Measurements from ENCODE around the gene JARID2. TPM values are rescaled to one million over a fixed set of nuclear protein-coding genes. Genes with fewer than 3 reads are reported as not detected.

JARID2 gene
- polyA plus RNA-seq, 1 of the 3 experiments (the other 2 are of a cell fraction), result 3.4 TPM

GRCh38 chr6:15290067-15290680 lies 44.3 kb downstream of the JARID2 start:
- Histone ChIP-seq H3K9ac (no peak overlapping the region), H3K9me3 (no peaks in the 10 kb centered on the region), H4K20me1 (ENCODE audit: insufficient read depth) (0 out of 2 replicates have a peak, but pooled peaks cover 8% of the 10 kb centered on the region), H3K36me3 (replicated peaks in 1 of 2; ENCODE audit: control insufficient read depth in 1 of 2, insufficient read depth in 2 of 2, low read length in 1 of 2) (no peaks in the 10 kb centered on the region), H3K9me2 (no peaks in the 10 kb centered on the region), H2AFZ (ENCODE audit: low read depth) (no peak overlapping the region), H3K27ac (ENCODE audit: low read depth in 2 of 2, low read length in 1 of 2) (no peak overlapping the region), H3F3A (replicated peaks; ENCODE audit: insufficient read depth) (no peaks in the 10 kb centered on the region), H3K79me2 (ENCODE audit: insufficient read depth) (peaks cover 26% of the 10 kb centered on the region), H3K27me3 (ENCODE audit: insufficient read depth) (no peaks in the 10 kb centered on the region), H3K4me1 (ENCODE audit: control insufficient read depth in 1 of 2, insufficient read depth in 2 of 2, low read depth in 1 of 2, low read length in 1 of 2) (peaks cover 0 to 6% of the 10 kb centered on the region in 2 experiments; a peak in 1 of 4 replicates), H3K4me3 (ENCODE audit: low read depth in 2 of 2, low read length in 1 of 2) (no peak overlapping the region), H3K4me2 (no peak overlapping the region)
- ChIA-PET POLR2A (no interaction called here), CTCF (interaction anchor here (0.6 to 2.2 kb wide), 2 partner anchors 17 to 123 kb away, joined by 3 to 4 read pairs; no protein-coding TSS in a partner anchor)
- WGBS (ENCODE audit: low lambda C conversion rate), result 89% methylated on average over 2 of the region's 2 CpGs
- TF ChIP-seq REST (IDR thresholded peaks at IDR 0.05; ENCODE audit: low read depth, low read length), result no peak
- no peak for TF ChIP-seq MXI1 (IDR thresholded peaks at IDR 0.05; ENCODE audit: low read depth, low read length)
- TF ChIP-seq ZBTB33 (IDR thresholded peaks at IDR 0.05; ENCODE audit: borderline replicate concordance, low read depth), result no peak
- TF ChIP-seq NFIC (IDR thresholded peaks at IDR 0.05; ENCODE audit: borderline replicate concordance), result no peak
- TF ChIP-seq FOSL2 (IDR thresholded peaks at IDR 0.05; ENCODE audit: borderline replicate concordance, low read depth), result no peak
- no peak for TF ChIP-seq RFX5 (IDR thresholded peaks at IDR 0.05; ENCODE audit: low read length)
- no peak for TF ChIP-seq GATA2 (CRISPR knock-in tag; IDR thresholded peaks at IDR 0.05)
- TF ChIP-seq FOXM1 (IDR thresholded peaks at IDR 0.05; ENCODE audit: low read depth), result no peak
- TF ChIP-seq CTCF (IDR thresholded peaks at IDR 0.05), result no peak
- no peak for DNase-seq

Data from SK-N-SH (cell line).